ENCODE data around the gene BTG4.

- TF ChIP-seq TCF12 (IDR thresholded peaks at IDR 0.05; ENCODE audit: low read depth) (no peak), RAD21 (IDR thresholded peaks at IDR 0.05; ENCODE audit: low read depth) (no peak), FOXM1 (IDR thresholded peaks at IDR 0.05; ENCODE audit: borderline replicate concordance, low read depth) (no peak), TEAD4 (IDR thresholded peaks at IDR 0.05) (no peak), EP300 (IDR thresholded peaks at IDR 0.05; ENCODE audit: borderline replicate concordance) (no peak), NFIC (IDR thresholded peaks at IDR 0.05) (no peak), TAF1 (IDR thresholded peaks at IDR 0.05; ENCODE audit: low read depth) (no peak), YY1 (IDR thresholded peaks at IDR 0.05; ENCODE audit: low read depth) (no peak)
Measured at GRCh38 chr11:111456086-111456858, 55.9 kb downstream of the BTG4 start.
